BE2C (cell line): ENCODE measurements around the gene APOBEC3A. TPM values are rescaled to one million over a fixed set of nuclear protein-coding genes. Genes with fewer than 3 reads are reported as not detected.

ENCODE experiments used
- DNase-seq: peaks from one replicate; pipeline ENCODE4 v3.0.0-alpha.2; 2020
- H3K27me3 ChIP-seq: fragments of 250-450 bp; sonication (Bioruptor Pico); 2 replicates; pipeline ENCODE4 v1.5.1; 2020; ENCODE audit warnings: mild to moderate bottlenecking
- H3K36me3 ChIP-seq: fragments of 250-450 bp; sonication (Bioruptor Pico); 2 replicates; pipeline ENCODE4 v1.5.1; 2020; ENCODE audit warnings: mild to moderate bottlenecking
- H3K4me1 ChIP-seq: fragments of 250-450 bp; sonication (Bioruptor Pico); 2 replicates; pipeline ENCODE4 v1.5.1; 2020
- H3K4me3 ChIP-seq: 2 replicates; pipeline ENCODE4 v1.5.1; 2011; ENCODE audit warnings: low read depth, low read length
- H3K9me3 ChIP-seq: fragments of 250-450 bp; sonication (Bioruptor Pico); 2 replicates; pipeline ENCODE4 v1.5.1; 2020
- CTCF ChIP-seq: IDR thresholded peaks from 2 replicates; pipeline ENCODE4 v1.5.1; 2012; ENCODE audit warnings: mild to moderate bottlenecking, low read depth, low read length
- polyA plus RNA-seq: library from polyadenylated mRNA; unstranded; fragments of >200 nt; gene quantifications from one replicate; pipeline ENCODE4 v1.2.1, GENCODE V29; 2012; ENCODE audit warnings: low read depth, missing spikeins; ENCODE audit not compliant: insufficient read length, insufficient read depth

Gene APOBEC3A
- polyA plus RNA-seq = not detected

- no peaks in the 10 kb centered on the region for H3K4me1 ChIP-seq
- no peaks in the 10 kb centered on the region for H3K9me3 ChIP-seq
- no peak within 1 kb of the TSS for H3K4me3 ChIP-seq
- H3K36me3 ChIP-seq = no peaks in the 10 kb centered on the region
- H3K27me3 ChIP-seq = no peaks in the 10 kb centered on the region
- DNase-seq = no peak
- no peak for TF ChIP-seq CTCF
These were observed at the start of gene APOBEC3A for GRCh38 chr22:38957046-38957770. Gene APOBEC3A (plus strand): TSS chr22:38957609. CDS start chr22:38957692, 83 bp downstream.

GRCh38 chr22:38907767-38908166 lies 49.6 kb upstream of the APOBEC3A start:
- no peak overlapping the region for H3K4me3 ChIP-seq
- H3K4me1 ChIP-seq = no peaks in the 10 kb centered on the region
- H3K27me3 ChIP-seq = peaks cover 7% of the 10 kb centered on the region
- DNase-seq = no peak
- no peaks in the 10 kb centered on the region for H3K36me3 ChIP-seq
- no peak for TF ChIP-seq CTCF
- no peaks in the 10 kb centered on the region; the same call in none of the 2 replicates for H3K9me3 ChIP-seq

- no peak for TF ChIP-seq CTCF
- Histone ChIP-seq H3K9me3 (no peaks in the 10 kb centered on the region), H3K27me3 (peaks cover 7% of the 10 kb centered on the region), H3K36me3 (no peaks in the 10 kb centered on the region), H3K4me3 (no peak overlapping the region), H3K4me1 (no peaks in the 10 kb centered on the region)
- no peak for DNase-seq
These were observed 46.0 kb upstream of the APOBEC3A start for GRCh38 chr22:38911434-38911833.

- no peaks in the 10 kb centered on the region for H3K4me1 ChIP-seq
- no peaks in the 10 kb centered on the region for H3K9me3 ChIP-seq
- no peaks in the 10 kb centered on the region for H3K36me3 ChIP-seq
- no peak overlapping the region for H3K4me3 ChIP-seq
- no peak for DNase-seq
- H3K27me3 ChIP-seq = no peaks in the 10 kb centered on the region
- TF ChIP-seq CTCF = no peak
These were observed 37.7 kb upstream of the APOBEC3A start for GRCh38 chr22:38919631-38920190.

- TF ChIP-seq CTCF = no peak
- H3K9me3 ChIP-seq = no peaks in the 10 kb centered on the region
- H3K4me3 ChIP-seq = no peak overlapping the region
- no peaks in the 10 kb centered on the region for H3K27me3 ChIP-seq
- no peaks in the 10 kb centered on the region for H3K4me1 ChIP-seq
- DNase-seq = no peak
- no peaks in the 10 kb centered on the region for H3K36me3 ChIP-seq
These were observed 36.3 kb upstream of the APOBEC3A start for GRCh38 chr22:38921120-38921519.

- no peaks in the 10 kb centered on the region for H3K4me1 ChIP-seq
- no peak overlapping the region for H3K4me3 ChIP-seq
- H3K36me3 ChIP-seq = no peaks in the 10 kb centered on the region
- no peaks in the 10 kb centered on the region for H3K27me3 ChIP-seq
- TF ChIP-seq CTCF = no peak
- no peak for DNase-seq
- no peaks in the 10 kb centered on the region for H3K9me3 ChIP-seq
These were observed 35.6 kb upstream of the APOBEC3A start for GRCh38 chr22:38921806-38922205.
